Erythroblast (primary cell): Measurements from ENCODE around the gene PCDHB12.
"Not testable (repeated sequence)": the region's sequence is repeated elsewhere in the genome, so short reads cannot be mapped to it uniquely, and the experiment has no call there.

ENCODE experiments used
- GATA1 ChIP-seq: IDR thresholded peaks from 2 replicates; pipeline ENCODE4 v1.6.1; 2011; ENCODE audit warnings: low read depth, mild to moderate bottlenecking, control low read depth, low read length, moderate library complexity
- POLR2A ChIP-seq: IDR thresholded peaks from 2 replicates; pipeline ENCODE4 v1.6.1; 2011; ENCODE audit warnings: mild to moderate bottlenecking, low read length

- TF ChIP-seq POLR2A, GATA1: not testable (repeated sequence)
Observed at GRCh38 chr5:141216035-141216434, 7.5 kb downstream of the PCDHB12 start.
